ENCODE results near the gene ZSCAN23.
A peak's percentile ranks its signal among the peaks of the same experiment; 100 is the strongest.

Gene ZSCAN23

GRCh38 chr6:28443112-28443773, at the start of gene ZSCAN23:
Gene ZSCAN23 (minus strand): TSS chr6:28443491. CDS start chr6:28436266, 7,225 bp downstream.
- DNase-seq (ENCODE audit: low read depth): peak; percentile 10
- TF ChIP-seq CTCF (IDR thresholded peaks at IDR 0.05; ENCODE audit: low read depth, low read length, missing control alignments): no peak
- H3K4me3 ChIP-seq (ENCODE audit: low read depth, low read length): peak within 1 kb of the TSS; percentile 55

DNA sequence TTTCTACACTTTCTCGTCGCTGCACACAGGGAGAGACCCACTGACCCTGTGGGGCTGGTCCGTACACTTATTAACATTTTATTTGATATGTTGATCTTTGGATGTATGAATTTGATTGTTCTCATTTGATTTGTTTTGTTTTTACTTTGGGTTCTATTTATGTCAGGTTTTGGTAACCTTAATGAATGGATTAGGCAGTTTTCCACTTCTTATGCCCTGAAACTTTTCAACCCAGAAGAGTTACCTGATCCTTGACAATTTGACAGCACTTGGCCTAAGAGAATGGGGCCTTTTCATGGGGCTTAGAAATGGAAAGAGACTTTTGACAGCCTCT, 48.7 kb upstream of the ZSCAN23 start:
- no peak for DNase-seq (ENCODE audit: low read depth)
- no peak overlapping the region for H3K4me3 ChIP-seq (ENCODE audit: low read depth, low read length)
- no peak for TF ChIP-seq CTCF (IDR thresholded peaks at IDR 0.05; ENCODE audit: low read depth, low read length, missing control alignments)

GRCh38 chr6:28490205-28490890, 47.1 kb upstream of the ZSCAN23 start:
- DNase-seq (ENCODE audit: low read depth): no peak

GRCh38 chr6:28489366-28490204, 46.3 kb upstream of the ZSCAN23 start:
- peak overlapping the region; percentile 58 for H3K4me3 ChIP-seq (ENCODE audit: low read depth, low read length)
- DNase-seq (ENCODE audit: low read depth): peak; percentile 57
- TF ChIP-seq CTCF (IDR thresholded peaks at IDR 0.05; ENCODE audit: low read depth, low read length, missing control alignments): no peak

More at GRCh38 chr6:28490205-28490890, 47.1 kb upstream of the ZSCAN23 start:
- H3K4me3 ChIP-seq (ENCODE audit: low read depth, low read length): peak overlapping the region; percentile 58
- no peak for TF ChIP-seq CTCF (IDR thresholded peaks at IDR 0.05; ENCODE audit: low read depth, low read length, missing control alignments)

DNA sequence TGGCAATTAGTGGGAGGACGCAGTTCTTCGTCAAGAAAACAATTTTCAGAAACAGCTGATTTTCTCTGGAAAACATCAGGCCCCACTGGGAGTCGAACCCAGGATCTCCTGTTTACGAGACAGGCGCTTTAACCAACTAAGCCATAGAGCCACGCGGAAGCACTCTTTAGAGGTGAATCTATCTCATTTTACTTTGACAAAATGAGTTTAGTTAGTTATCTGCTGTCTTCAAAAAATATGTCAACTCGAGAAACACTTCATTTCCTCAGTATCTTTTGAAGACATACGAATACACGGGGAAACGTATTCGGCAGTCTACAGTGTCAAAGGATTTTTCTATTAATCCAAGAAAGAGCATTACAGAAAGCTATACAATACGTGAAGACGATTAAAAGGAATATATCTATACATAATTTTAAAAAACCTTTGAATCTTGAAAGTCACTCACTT, 45.6 kb upstream of the ZSCAN23 start:
- DNase-seq (ENCODE audit: low read depth): peak; percentile 38
- peak overlapping the region; percentile 58 for H3K4me3 ChIP-seq (ENCODE audit: low read depth, low read length)
- no peak for TF ChIP-seq CTCF (IDR thresholded peaks at IDR 0.05; ENCODE audit: low read depth, low read length, missing control alignments)

DNA sequence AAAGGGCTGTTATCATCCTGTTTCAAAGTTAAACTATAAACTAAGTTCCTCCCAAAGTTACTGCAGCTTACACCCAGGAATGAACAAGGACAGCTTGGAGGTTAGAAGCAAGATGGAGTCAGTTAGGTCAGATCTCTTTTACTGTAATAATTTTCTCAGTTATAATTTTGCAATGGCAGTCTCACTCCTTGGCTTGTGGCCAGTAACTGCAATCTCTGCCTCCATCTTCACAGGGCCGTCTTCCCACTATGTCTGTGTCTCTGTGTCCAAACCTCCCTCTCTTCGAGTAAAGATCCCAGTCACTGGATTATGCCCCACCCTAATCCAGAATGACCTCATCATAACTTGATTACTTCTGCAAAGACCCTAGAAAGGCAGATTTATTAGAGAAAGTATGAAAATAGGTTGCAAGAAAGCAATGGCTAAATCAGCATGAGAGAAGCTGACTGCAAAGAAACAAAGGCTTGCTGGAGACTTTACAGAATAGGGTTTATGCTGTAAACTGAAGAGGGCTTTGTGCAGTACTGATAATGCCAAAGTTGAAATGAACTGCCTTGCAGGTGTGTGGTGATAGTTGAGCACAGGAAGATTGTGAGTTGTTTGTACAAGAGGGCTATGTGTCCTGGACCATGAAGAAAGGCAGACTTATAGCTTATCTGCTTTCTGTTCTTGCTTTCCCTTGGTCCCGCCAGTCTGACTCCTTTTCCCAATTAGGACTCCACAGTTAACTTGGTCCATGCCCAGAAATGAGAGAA, 43.9 kb upstream of the ZSCAN23 start:
- no peak for DNase-seq (ENCODE audit: low read depth)

More for the DNA sequence above, 43.9 kb upstream of the ZSCAN23 start:
- TF ChIP-seq CTCF (IDR thresholded peaks at IDR 0.05; ENCODE audit: low read depth, low read length, missing control alignments): no peak
- H3K4me3 ChIP-seq (ENCODE audit: low read depth, low read length): no peak overlapping the region
